Adrenal gland (tissue), 5 donors: ENCODE measurements around the gene SCG5.

Experiments used
- POLR2A ChIP-seq, 2 donors: fragments of 450-650 bp; IDR thresholded peaks; one replicate each; pipeline ENCODE4 v1.6.1; 2017; ENCODE audit warnings: antibody characterized with exemption in 2 of 2, mild to moderate bottlenecking in 2 of 2, moderate library complexity in 1 of 2
- TF ChIP-seq, protein P1 (sequence below), 6 experiments: fragments of 450-650 bp in 4 of 6; fragments of 200-600 bp in 2 of 6; sonication (generic) in 1 of 6; IDR thresholded peaks; 1 replicate in 5 of 6; 2 replicates in 1 of 6; pipeline versions ENCODE4 v1.5.1 to v1.8.0; 2016 to 2021; ENCODE audit warnings: antibody characterized with exemption in 6 of 6, mild to moderate bottlenecking in 2 of 6, moderate library complexity in 1 of 6
- donor health status: DM: no; HTN: no; CAD: no.

GRCh38 chr15:32716216-32716914 is 74.9 kb downstream of the SCG5 start:
- no peak for TF ChIP-seq POLR2A (IDR thresholded peaks at IDR 0.05)
- TF ChIP-seq, protein P1, sequence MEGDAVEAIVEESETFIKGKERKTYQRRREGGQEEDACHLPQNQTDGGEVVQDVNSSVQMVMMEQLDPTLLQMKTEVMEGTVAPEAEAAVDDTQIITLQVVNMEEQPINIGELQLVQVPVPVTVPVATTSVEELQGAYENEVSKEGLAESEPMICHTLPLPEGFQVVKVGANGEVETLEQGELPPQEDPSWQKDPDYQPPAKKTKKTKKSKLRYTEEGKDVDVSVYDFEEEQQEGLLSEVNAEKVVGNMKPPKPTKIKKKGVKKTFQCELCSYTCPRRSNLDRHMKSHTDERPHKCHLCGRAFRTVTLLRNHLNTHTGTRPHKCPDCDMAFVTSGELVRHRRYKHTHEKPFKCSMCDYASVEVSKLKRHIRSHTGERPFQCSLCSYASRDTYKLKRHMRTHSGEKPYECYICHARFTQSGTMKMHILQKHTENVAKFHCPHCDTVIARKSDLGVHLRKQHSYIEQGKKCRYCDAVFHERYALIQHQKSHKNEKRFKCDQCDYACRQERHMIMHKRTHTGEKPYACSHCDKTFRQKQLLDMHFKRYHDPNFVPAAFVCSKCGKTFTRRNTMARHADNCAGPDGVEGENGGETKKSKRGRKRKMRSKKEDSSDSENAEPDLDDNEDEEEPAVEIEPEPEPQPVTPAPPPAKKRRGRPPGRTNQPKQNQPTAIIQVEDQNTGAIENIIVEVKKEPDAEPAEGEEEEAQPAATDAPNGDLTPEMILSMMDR (IDR thresholded peaks at IDR 0.05) = no peak
